Colon (tissue), 2 donors: ENCODE measurements around the gene ZNF76.

ENCODE experiments used
- FAIRE-seq: peaks from 2 replicates; lab custom pipeline; 2012; peaks lifted over from hg19 to GRCh38; lab: Jason Lieb, UNC
- donor health status: control.
- donor health status: control.

Gene ZNF76

GRCh38 chr6:35267897-35268296 lies 8.4 kb downstream of the ZNF76 start:
- no peak for FAIRE-seq

- no peak for FAIRE-seq
Measured at GRCh38 chr6:35272005-35272404, 12.5 kb downstream of the ZNF76 start.

GRCh38 chr6:35273822-35274559 lies 14.5 kb downstream of the ZNF76 start:
- no peak for FAIRE-seq

- FAIRE-seq: no peak
Measured at GRCh38 chr6:35275744-35276260, 16.3 kb downstream of the ZNF76 start.

GRCh38 chr6:35278708-35279107 lies 19.2 kb downstream of the ZNF76 start:
- FAIRE-seq: no peak

GRCh38 chr6:35280903-35281302 lies 21.4 kb downstream of the ZNF76 start:
- no peak for FAIRE-seq

- FAIRE-seq: no peak
Measured at GRCh38 chr6:35282472-35282871, 22.9 kb downstream of the ZNF76 start.

GRCh38 chr6:35283361-35283760 lies 23.8 kb downstream of the ZNF76 start:
- FAIRE-seq: no peak

GRCh38 chr6:35287671-35288396 lies 28.3 kb downstream of the ZNF76 start:
- FAIRE-seq: no peak

- no peak for FAIRE-seq
Measured at GRCh38 chr6:35288834-35289233, 29.3 kb downstream of the ZNF76 start.

- no peak for FAIRE-seq
Measured at GRCh38 chr6:35291491-35291890, 32.0 kb downstream of the ZNF76 start.

- no peak for FAIRE-seq
Measured at GRCh38 chr6:35292494-35292893, 33.0 kb downstream of the ZNF76 start.

DNA sequence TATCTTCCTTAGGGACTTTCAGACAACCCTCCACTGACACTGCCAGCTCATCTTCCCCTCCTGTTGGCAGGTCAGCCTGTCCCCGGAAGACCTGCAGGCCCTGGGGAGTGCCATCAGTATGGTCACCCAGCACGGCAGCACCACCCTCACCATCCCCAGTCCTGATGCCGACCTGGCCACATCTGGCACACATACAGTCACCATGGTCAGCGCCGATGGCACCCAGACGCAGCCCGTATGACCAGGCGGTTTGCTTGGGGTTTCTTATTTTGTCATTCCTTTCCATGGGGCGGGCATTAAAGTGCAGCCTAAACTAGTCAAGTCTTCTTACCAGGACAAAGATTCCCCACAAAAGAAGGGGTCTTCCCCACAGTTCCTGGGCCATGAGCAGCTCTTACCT lies 34.1 kb downstream of the ZNF76 start:
- no peak for FAIRE-seq

DNA sequence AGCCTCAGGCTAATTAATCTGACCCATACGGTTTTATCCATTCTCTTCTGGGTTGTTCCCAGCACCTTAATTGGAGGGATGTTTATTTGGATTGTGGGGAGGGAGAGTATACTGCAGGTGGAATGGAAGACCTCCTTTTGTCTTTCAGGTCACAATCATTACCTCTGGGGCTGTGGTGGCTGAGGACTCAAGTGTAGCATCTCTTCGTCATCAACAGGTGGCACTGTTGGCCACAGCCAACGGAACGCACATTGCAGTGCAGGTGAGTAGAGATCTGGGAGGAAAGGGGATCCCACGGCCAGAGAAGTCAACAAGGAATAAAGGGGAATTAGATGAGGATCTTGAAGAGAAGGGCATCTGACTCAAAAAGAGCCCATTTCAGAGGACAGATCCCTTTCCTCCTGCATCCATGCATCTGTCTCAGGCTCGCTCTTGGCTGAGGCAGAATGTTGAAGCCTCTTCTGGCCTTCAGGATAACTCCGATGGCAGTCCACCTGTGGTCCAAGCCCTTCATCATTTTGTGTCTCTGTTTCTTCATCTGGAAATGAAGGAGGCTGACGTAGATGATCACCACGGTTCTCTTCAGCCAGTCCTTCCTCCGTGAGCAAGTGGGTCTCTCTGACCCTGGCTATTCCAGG lies 34.9 kb downstream of the ZNF76 start:
- no peak for FAIRE-seq

DNA sequence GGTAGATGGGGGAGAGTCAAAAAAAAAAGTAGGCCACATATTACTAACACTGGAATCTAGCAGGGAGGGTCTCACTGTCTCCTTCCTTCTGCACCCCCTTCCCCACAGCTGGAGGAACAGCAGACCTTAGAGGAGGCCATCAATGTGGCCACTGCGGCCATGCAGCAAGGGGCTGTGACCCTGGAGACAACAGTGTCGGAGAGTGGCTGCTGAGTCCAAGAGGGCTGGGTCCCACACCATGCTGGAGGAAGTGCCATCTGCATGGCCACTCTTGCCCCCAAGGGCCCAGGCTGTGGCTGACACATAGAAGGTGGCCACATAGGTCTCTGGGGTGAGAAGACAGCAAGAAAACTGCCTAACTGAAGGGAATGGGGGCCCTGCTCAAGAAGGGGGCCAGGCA lies 35.5 kb downstream of the ZNF76 start:
- no peak for FAIRE-seq

GRCh38 chr6:35295521-35296315 lies 36.2 kb downstream of the ZNF76 start:
- FAIRE-seq: no peak

- no peak for FAIRE-seq
Measured at GRCh38 chr6:35296931-35297600, 37.5 kb downstream of the ZNF76 start.

GRCh38 chr6:35297601-35298481 lies 38.3 kb downstream of the ZNF76 start, which contains the start of gene DEF6:
TSS of gene DEF6 (plus strand) at chr6:35297818. CDS start at chr6:35297857, 39 bp downstream.
- no peak for FAIRE-seq

- no peak for FAIRE-seq
Measured at GRCh38 chr6:35298625-35299140, 39.1 kb downstream of the ZNF76 start.

GRCh38 chr6:35299674-35300073 lies 40.1 kb downstream of the ZNF76 start:
- no peak for FAIRE-seq
